Glomerular visceral epithelial cell (primary cell): ENCODE results near the gene C10orf71.

Experiments used
- DNase-seq: peaks from one replicate; pipeline ENCODE4 v3.0.0-alpha.2; 2016; ENCODE audit errors: extremely low spot score

The C10orf71 gene

GRCh38 chr10:49335364-49335972 is 36.5 kb downstream of the C10orf71 start:
- no peak for DNase-seq

GRCh38 chr10:49338604-49339003 is 39.6 kb downstream of the C10orf71 start:
- DNase-seq = no peak

GRCh38 chr10:49344840-49345239 is 45.9 kb downstream of the C10orf71 start:
- no peak for DNase-seq

- DNase-seq = no peak
These were observed 48.4 kb downstream of the C10orf71 start for GRCh38 chr10:49347342-49347741.

GRCh38 chr10:49347827-49348226 is 48.9 kb downstream of the C10orf71 start:
- DNase-seq = no peak

GRCh38 chr10:49348593-49348992 is 49.6 kb downstream of the C10orf71 start:
- no peak for DNase-seq

GRCh38 chr10:49349390-49349789 is 50.4 kb downstream of the C10orf71 start:
- DNase-seq = no peak

- no peak for DNase-seq
These were observed 51.2 kb downstream of the C10orf71 start for GRCh38 chr10:49350138-49350537.

GRCh38 chr10:49350846-49351532 is 52.0 kb downstream of the C10orf71 start:
- DNase-seq = no peak

- no peak for DNase-seq
These were observed 52.7 kb downstream of the C10orf71 start for GRCh38 chr10:49351669-49352068.

GRCh38 chr10:49352323-49352722 is 53.4 kb downstream of the C10orf71 start:
- no peak for DNase-seq

- DNase-seq = no peak
These were observed 54.3 kb downstream of the C10orf71 start for GRCh38 chr10:49353026-49353894.

- DNase-seq = no peak
These were observed 55.1 kb downstream of the C10orf71 start for GRCh38 chr10:49353895-49354566.

GRCh38 chr10:49354593-49354992 is 55.6 kb downstream of the C10orf71 start:
- DNase-seq = no peak

- no peak for DNase-seq
These were observed 56.3 kb downstream of the C10orf71 start for GRCh38 chr10:49355221-49355620.

GRCh38 chr10:49356181-49356580 is 57.2 kb downstream of the C10orf71 start:
- no peak for DNase-seq

GRCh38 chr10:49356944-49357343 is 58.0 kb downstream of the C10orf71 start:
- no peak for DNase-seq

GRCh38 chr10:49357910-49358309 is 58.9 kb downstream of the C10orf71 start:
- DNase-seq = no peak

GRCh38 chr10:49359349-49360270 is 60.6 kb downstream of the C10orf71 start:
- DNase-seq = no peak

GRCh38 chr10:49360271-49361177 is 61.6 kb downstream of the C10orf71 start:
- DNase-seq = no peak
